C4-2B (cell line): Measurements from ENCODE around the gene CIB4.
"Not testable (repeated sequence)": the region's sequence is repeated elsewhere in the genome, so short reads cannot be mapped to it uniquely, and the experiment has no call there.

Experiments
- CTCF ChIP-seq: fragments of 450-650 bp; conservative IDR thresholded peaks from 2 replicates; pipeline ENCODE4 v1.5.1; 2017; ENCODE audit warnings: mild to moderate bottlenecking
- ZFX ChIP-seq: fragments of 450-650 bp; IDR thresholded peaks from 2 replicates; pipeline ENCODE4 v1.6.1; 2017

GRCh38 chr2:26655120-26655519 is 14.0 kb upstream of the CIB4 start:
- TF ChIP-seq ZFX, CTCF: not testable (repeated sequence)
